GM10266 (cell line): ENCODE data around the gene NWD2.

ENCODE experiments used
- DNase-seq: peaks from one replicate; pipeline ENCODE4 v3.0.0; 2012; ENCODE audit errors: extremely low spot score
- CTCF ChIP-seq: IDR thresholded peaks from 2 replicates; pipeline ENCODE4 v1.5.1; 2012; ENCODE audit warnings: mild to moderate bottlenecking, low read depth; ENCODE audit not compliant: control insufficient read depth, insufficient read depth; ENCODE audit errors: missing control alignments

The NWD2 gene

GRCh38 chr4:37455301-37456131 lies 211.0 kb downstream of the NWD2 start:
- no peak for DNase-seq
- no peak for TF ChIP-seq CTCF

- no peak for TF ChIP-seq CTCF
Measured at GRCh38 chr4:37461801-37462200, 217.3 kb downstream of the NWD2 start.

GRCh38 chr4:37463033-37463856 lies 218.7 kb downstream of the NWD2 start:
- no peak for DNase-seq
- TF ChIP-seq CTCF = no peak

More at GRCh38 chr4:37461801-37462200, 217.3 kb downstream of the NWD2 start:
- no peak for DNase-seq

- DNase-seq = no peak
- TF ChIP-seq CTCF = no peak
Measured at GRCh38 chr4:37464373-37465128, 220.0 kb downstream of the NWD2 start.

GRCh38 chr4:37465296-37465695 lies 220.8 kb downstream of the NWD2 start:
- DNase-seq = no peak
- TF ChIP-seq CTCF = no peak

GRCh38 chr4:37465845-37466244 lies 221.3 kb downstream of the NWD2 start:
- no peak for DNase-seq
- TF ChIP-seq CTCF = no peak
